Stimulated activated CD8-positive, alpha-beta memory T cell treated with anti-CD3 and anti-CD28 coated beads, Interleukin-15, amount 100 ng/mL, for 4 hours (primary cell): ENCODE results near the gene WDR62.

Experiments used
- DNase-seq, 2 donors: peaks; one replicate each; pipeline ENCODE4 v3.0.0-alpha.2; 2020; ENCODE audit warnings: low read depth in 2 of 2

WDR62 gene

DNA sequence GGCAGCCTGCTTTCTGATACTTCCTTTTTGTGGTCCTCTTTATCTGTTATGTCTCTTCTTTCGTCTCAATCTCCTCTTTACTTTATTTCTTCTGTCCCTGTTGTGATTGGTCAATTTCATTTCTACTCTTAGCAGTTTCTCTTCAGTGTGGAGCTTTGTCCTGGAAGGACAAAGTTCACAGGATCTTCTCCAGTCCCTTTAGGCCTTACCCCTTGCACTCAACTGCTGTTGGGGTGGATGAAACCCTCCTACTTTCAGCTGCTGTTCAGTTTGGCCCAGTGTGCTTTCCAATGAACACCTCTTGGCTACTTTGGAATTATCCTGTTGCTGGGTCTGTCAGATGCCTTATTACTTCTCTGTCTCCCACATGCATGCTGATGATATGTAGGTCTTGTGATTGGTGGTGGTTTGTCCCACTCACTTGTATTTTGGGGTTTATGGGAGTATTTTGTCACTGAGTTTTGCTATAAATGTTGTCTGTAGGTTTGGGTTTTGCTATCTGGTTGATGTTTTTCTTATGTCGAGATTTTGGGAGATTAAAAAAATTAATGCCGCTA lies 24.8 kb downstream of the WDR62 start:
- DNase-seq: no peak

DNA sequence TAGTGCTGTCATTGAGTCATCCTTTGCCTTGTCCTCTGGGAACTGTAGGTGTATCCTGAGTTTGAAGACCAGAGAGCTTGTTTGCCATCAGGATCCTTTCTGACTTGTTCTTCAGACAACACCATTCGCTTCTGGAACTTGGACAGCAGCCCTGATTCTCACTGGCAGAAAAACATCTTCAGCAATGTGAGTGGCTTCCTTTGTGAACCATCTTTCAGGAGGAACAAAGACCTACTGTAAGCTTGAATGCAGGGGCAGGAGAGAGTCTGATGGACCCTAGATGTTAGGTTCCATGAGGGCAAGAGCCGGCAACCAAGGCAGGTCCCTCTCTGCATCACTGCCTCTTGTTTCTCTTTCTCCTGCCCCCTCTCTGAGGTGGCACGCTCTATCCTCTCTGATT lies 26.7 kb downstream of the WDR62 start:
- DNase-seq: no peak

DNA sequence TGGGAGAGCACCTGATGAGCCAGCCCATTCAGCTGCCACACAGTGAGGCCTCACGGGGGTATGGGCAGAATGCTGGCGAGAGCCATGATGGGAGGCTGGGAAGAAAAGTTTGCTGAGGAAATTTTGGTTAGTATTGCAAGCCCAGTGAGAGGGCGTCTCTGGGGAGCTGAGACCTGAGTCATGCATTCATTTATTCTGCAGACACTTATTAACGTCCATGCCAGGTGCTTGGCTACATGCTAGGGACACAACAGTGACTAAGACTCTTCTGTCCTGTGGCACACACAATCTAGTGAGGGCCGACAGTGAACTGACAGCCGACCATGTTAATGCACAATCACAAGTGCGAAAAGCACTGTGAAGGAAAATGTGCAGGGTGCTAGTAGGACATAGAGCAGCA lies 27.2 kb downstream of the WDR62 start:
- no peak for DNase-seq

DNA sequence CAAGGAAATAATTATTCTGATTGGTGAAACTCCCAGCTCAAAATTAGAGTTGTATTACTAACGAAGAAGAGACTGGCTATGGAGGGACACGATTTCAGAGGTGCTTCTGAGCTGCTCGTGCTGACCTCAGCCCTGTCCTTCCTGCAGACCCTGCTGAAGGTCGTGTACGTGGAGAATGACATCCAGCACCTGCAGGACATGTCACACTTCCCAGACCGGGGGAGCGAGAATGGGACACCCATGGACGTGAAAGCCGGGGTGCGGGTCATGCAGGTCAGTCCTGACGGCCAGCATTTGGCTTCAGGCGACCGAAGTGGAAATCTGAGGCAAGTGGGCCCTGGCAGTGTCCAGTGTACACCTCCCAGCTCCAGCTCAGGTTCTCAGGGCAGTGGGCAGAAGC lies 28.2 kb downstream of the WDR62 start:
- DNase-seq: no peak

DNA sequence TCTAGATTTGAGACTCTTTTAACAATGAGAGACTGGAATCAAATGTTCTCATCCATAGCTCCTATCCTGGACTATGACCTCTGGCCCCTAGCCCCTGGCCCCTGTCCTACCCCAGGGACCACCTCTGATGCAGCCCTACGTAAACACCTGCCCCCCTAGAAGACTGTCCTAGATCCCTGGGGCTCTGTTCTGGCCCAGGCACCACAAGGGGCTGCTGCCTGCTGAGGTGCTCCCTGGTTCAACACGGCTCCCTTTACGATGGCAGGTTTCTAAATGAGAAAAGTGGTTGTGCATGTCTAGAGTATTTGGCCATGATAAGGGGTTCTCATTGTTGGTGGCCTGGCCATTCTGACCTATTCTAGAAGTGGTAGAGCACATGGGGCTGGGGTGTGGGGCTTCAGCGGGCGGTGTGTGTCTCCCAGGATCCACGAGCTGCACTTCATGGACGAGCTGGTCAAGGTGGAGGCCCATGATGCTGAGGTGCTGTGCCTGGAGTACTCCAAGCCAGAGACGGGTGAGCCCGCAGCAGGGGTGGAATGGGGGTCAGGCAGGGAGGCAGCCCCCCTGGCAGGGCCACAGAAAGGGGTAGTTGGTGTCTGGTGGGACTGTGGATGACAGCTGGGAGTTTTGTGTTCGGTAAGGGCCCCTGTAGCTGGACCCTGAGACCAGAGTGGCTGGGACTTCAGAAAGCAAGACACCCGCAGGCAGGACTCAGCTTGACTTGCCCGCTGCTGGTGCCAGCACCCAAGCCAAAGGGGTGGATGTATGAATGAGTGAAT lies 29.7 kb downstream of the WDR62 start:
- no peak for DNase-seq

DNA sequence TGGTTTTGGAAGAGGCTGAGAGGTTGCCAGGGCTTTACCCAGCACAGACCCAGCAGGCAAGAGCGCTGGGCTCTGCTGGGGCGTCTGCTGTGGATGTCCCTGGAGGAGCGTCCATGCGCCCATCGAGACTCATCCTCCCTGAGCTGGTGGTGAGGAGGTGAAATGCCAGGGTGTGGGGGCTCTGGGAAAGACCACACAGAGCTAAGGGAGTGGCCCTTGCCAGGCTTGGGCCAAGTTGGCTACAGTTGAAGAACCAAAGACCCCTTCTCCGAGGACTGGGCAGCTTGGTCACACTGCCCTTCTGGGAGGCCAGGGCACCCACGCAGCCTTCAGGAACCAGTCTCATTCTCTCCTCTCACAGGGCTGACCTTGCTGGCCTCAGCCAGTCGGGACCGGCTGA lies 31.6 kb downstream of the WDR62 start:
- DNase-seq: no peak

DNA sequence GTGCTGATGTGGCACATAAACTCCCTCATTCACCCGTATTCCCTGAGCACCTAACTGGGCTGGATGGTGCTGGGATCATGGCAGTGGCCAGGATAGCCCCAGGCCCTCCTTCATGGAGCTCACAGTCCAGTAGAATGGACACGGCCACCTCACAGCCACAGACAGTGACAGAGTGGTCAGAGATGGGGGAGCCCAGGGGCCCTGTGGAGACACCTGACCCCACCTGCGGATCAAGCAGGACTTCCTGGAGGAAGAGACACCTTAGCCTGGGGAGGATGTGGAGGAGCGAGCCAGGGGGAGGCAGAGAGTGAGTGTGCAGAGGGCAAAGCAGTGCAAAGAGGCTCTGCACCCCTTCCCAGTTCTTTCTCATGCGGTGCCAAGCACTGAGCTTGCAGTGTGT lies 35.1 kb downstream of the WDR62 start:
- no peak for DNase-seq

DNA sequence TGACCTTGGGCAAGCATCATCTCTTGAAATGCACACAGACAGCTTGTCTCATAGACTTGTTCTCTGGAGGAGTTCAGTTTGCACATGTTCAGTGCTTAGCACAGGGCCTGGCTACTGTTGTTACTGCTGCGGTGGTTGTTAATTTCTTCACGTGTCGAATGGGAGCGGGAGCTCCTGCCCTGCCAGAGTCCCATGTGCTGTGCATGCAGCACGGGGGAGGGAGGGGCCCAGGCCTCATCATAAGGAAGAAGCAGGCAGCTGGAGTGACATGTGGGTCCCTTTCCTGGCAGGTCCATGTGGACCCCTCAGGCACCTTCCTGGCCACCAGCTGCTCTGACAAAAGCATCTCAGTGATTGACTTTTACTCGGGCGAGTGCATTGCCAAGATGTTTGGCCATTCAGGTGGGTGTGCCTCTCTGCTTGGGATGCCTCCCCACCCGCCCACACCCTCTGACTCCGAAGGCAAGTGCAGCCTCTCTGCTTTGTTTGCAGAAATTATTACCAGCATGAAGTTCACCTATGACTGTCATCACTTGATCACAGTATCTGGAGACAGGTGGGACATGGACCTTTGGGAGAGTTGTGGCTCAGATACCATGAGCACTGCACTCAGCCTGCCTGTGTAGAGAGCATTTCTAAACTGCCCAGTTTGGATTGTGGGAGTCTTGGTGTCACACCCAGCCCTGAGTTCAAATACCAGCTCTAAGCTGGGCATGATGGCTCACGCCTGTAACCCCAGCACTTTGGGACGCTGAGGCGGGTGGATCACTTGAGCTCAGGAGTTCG lies 36.4 kb downstream of the WDR62 start:
- DNase-seq: no peak

DNA sequence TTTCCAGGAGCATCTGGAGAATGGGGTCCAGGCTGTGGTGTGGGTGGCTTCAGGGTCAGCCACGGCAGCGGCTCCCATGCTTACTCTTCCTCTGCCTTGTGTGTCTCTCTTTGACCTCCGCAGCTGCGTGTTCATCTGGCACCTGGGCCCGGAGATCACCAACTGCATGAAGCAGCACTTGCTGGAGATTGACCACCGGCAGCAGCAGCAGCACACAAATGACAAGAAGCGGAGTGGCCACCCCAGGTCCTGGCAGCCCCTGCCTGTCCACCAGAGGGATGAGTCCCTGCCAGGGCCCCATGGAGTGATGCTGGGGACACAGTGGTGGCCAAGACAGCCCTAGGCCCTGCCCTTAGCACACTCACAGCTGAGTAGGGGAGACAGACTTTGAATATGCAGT lies 37.9 kb downstream of the WDR62 start:
- DNase-seq: no peak

DNA sequence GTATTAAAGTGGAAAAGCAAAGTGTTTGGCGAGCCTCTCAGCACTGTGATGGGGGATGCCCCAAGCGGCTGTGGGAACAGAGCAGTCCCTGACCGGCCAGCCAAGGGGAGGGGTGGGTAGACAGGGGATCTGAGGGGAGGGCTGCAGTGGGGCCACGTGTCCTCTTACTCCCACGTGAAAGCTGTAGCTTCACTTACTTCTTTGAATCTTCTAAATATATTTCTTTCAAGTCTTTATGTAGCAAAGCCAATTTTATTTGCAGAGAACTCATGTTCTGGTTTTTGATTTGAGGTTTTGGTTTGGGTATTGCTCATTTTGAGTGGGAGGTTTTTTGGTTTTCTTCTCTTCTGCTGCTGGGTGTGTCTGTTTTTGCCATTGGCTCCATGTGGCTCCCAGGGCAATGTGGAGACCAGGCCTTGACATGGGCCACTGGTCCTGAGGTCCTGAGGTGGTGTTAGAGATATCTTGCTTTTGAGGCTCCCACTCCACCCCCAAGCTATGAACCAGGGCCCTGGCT lies 38.5 kb downstream of the WDR62 start:
- no peak for DNase-seq

DNA sequence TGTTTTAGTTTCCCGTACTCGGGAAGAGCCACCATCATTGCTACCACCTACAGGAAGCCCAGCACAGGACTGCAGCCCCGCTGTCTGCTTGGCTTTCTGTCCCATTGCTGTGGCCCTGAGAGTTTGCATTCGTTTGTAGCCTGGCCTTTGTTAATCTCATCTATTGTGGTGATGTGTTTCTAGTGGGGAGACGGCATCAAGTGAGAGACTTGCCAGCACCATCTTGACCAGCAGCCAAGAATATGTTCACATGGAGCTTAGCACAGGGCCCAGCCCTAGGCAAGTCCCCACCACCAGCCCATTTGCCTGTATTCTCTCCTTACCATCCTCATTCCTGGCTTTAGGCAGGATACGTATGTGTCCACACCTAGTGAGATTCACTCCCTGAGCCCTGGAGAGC lies 39.0 kb downstream of the WDR62 start:
- no peak for DNase-seq

DNA sequence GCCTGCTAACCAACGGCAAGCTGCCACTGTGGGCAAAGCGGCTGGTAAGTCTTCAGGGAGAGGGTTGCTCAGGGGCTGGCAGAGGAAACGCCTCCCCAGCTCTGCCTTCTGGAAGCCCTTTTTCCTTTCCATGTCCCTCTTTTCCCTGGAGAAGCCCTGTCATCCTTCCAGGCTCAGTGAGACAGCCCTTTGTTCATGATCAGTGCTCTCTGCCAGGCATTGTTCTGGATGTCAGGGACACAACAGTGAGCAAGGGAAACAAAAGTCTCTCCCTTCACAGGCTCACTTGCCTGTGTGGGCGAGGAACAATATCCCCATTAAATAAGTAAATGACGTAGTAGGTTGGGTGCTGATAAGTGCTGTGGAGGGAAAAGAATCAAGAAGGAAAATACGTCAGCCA lies 42.3 kb downstream of the WDR62 start:
- no peak for DNase-seq

DNA sequence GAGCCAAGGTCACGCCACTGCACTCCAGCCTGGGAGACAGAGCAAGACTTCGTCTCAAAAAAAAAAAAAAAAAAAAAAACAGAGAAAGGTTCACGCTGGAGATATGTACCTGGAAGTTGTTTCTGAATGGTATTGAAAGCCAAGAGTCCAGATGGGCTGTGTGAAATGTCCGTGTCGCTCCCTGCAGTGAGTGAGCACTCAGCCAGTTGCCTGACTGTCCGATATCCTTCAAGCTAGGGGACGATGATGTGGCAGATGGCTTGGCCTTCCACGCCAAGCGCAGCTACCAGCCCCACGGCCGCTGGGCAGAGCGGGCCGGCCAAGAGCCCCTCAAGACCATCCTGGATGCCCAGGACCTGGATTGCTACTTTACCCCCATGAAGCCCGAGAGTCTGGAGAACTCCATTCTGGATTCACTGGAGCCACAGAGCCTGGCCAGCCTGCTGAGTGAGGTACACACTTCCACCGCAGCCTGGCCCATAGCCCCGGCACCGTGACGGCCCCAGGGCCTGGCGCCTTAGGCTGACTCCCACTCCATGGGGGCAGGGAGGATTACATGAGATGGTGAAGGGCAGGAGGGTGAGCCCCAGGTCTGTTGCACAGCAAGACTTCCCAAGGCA lies 44.6 kb downstream of the WDR62 start:
- DNase-seq: no peak

DNA sequence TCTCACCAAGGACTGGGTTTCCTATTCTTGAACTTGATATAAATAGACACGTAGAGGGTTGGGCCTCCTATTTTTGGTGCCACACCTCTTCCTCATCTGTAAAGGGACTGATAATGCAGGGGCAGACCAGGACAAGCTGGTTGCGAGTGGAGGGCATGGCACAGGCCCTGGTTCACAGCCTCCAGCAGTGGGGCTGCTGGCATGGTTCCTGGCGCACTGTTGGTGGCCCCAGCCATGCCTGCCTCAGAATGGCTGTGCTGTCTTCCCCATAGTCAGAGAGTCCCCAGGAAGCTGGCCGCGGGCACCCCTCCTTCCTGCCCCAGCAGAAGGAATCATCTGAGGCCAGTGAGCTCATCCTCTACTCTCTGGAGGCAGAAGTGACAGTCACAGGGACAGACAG lies 45.8 kb downstream of the WDR62 start:
- no peak for DNase-seq

DNA sequence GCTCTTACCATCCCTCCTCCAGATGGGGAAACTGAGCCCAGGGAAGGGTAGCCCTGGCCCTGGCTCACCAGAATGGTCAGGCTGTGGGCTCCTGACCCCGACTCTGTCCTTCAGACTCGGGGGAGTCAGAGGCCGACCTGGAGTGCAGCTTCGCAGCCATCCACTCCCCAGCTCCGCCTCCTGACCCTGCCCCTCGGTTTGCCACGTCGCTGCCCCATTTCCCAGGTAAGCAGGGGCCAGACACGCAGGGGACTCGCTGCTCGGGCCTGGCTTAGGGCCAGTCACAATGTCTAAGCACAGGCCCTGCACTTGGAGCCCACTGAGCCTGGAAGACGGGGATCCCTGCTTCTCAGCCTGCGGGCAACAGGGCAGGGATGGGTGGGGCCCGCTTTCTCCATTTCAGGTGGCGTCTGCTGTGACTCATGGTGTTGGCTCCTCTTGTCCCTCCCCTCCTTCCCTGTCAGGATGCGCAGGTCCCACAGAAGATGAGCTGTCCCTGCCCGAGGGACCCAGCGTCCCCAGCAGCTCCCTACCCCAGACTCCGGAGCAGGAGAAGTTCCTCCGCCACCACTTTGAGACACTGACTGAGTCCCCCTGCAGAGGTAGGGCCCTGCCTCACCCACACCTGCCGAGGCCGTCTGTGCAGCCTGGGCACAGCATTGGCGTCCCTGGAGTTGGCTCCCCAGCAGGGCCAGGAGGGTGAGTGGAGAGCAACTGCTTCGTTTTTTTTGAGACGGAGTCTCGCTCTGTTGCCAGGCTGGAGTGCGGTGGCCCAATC lies 47.0 kb downstream of the WDR62 start:
- no peak for DNase-seq

DNA sequence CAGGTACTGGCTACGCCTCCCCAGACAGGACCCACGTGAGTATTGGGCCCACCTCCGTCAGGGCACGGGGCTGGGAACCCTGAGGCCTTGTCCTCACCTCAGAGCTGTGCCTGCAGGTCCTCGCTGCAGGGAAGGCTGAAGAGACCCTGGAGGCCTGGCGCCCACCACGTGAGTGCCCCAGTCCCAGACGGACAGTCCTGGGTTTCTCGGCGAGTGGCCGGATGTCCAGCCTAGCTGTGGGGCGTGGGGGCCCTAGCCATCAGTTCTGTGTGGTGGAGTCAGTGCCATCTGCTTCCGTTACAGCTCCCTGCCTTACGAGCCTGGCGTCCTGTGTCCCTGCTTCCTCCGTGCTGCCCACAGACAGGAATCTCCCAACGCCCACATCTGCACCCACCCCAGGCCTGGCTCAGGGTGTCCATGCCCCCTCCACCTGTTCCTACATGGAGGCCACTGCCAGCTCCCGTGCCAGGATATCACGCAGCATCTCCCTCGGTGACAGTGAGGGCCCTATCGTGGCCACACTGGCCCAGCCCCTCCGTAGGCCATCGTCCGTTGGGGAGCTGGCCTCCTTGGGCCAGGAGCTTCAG lies 48.4 kb downstream of the WDR62 start:
- no peak for DNase-seq

DNA sequence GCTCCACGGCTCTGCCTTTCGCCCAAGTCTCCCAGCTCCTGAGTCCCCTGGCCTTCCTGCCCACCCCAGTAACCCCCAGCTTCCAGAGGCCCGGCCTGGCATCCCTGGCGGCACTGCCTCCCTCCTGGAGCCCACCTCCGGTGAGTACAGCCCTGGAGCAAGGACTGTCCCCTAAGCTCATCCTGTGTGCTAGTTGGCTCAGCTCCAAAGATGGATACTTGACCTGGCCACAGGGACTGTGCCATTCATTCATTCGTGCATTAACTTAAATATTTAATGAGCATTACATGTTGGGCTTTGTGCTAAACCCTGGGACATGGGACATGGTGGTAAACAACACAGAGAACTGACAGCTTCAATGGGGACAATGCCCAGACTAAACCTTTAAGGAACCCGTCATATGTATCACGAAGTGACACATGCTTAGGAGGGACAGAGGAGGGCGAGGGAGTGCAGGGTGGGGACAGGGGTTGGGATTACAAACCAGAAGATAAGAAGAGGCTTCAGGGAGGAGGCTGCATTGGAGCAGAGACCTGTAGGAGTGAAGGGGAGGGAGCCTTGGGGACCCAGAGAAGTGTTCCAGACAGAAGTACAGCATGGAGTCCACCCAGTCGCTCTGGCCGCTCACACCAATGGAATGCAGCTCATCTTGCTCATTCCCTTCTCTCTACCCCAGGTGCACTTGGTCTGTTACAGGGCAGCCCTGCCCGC lies 49.3 kb downstream of the WDR62 start:
- no peak for DNase-seq

DNA sequence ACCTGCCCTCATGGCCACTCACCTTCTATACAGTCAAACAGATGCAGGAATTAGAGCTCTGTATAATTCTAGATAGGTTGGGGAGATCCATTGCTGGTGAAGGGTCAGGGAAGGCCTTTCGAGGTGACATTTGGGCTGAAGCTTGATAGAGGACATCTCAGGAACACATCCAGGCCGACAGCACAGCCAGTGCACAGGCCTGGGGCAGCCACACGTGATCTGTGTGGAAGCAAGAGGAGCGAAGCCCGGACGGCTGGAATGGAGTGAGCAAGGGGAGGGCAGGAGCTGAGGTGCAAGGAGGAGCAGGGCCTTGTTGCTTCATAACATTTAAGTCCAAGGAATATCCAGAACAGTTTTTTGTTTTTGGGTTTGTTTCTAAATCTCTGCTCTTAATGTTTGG lies 51.7 kb downstream of the WDR62 start:
- no peak for DNase-seq

DNA sequence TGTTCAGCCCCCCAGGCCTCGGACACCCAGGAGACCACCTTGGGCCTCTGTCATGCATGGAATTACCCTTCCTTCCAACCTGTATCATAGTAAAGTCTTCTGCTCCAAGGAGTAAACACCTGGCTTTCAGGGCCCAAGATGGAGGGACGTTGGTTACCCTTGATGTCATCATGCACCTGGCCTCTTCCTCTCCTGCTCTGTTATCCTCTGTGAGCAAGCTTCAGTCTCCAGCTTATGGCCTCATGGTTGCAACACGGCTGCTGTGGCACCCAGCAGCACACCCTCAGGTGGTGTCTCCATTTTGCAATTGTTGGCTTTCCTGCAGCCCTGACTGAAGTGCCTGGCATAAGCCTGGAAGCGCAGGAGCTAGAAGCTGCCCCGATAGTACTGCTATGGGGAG lies 52.3 kb downstream of the WDR62 start:
- DNase-seq: no peak

DNA sequence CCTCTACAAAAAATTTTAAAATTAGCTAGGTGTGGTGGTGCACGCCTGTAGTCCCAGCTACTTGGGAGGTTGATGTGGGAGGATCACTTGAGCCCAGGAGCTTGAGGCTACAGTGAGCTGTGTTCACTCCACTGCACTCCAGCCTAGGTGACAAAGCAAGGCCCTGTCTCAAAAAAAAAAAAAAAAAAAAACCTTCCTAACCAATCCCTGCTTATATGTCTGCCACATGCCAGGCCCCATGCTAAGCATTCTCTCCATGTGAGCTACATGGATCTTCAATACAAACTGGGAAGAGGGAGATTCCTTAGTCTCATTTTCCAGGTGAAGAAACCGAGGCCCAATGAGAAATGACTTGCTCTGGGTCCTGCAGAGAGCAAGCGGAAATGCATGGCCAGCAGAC lies 54.0 kb downstream of the WDR62 start:
- no peak for DNase-seq
